Middle frontal gyrus (tissue), 1 donor: ENCODE measurements around the gene FADS6.

Experiments
- DNase-seq: peaks from one replicate; pipeline ENCODE4 v3.0.0-alpha.2; 2015; ENCODE audit warnings: low spot score; ENCODE audit errors: extremely low spot score

Gene FADS6

GRCh38 chr17:74892974-74893911, at the start of gene FADS6:
Gene FADS6, minus strand, starts transcription at chr17:74893633. Its CDS starts 38 bp downstream, at chr17:74893595.
- DNase-seq = no peak

- DNase-seq = no peak
Measured at GRCh38 chr17:74941128-74941725, 47.8 kb upstream of the FADS6 start.

- no peak for DNase-seq
Measured at GRCh38 chr17:74939534-74939933, 46.1 kb upstream of the FADS6 start.

- DNase-seq = no peak
Measured at GRCh38 chr17:74938194-74938950, 44.9 kb upstream of the FADS6 start.

- DNase-seq = no peak
Measured at GRCh38 chr17:74937064-74938051, 43.9 kb upstream of the FADS6 start.

- no peak for DNase-seq
Measured at GRCh38 chr17:74936470-74936799, 43.0 kb upstream of the FADS6 start.

- no peak for DNase-seq
Measured at GRCh38 chr17:74935585-74936469, 42.4 kb upstream of the FADS6 start, which contains the start of gene OTOP3. Gene OTOP3, plus strand, starts transcription at chr17:74935898. Its CDS starts 24 bp downstream, at chr17:74935922.

GRCh38 chr17:74935048-74935447, 41.6 kb upstream of the FADS6 start:
- DNase-seq = no peak

- DNase-seq = no peak
Measured at GRCh38 chr17:74930535-74931036, 37.2 kb upstream of the FADS6 start.

- no peak for DNase-seq
Measured at GRCh38 chr17:74928786-74929185, 35.4 kb upstream of the FADS6 start.

- DNase-seq = no peak
Measured at GRCh38 chr17:74925242-74925641, 31.8 kb upstream of the FADS6 start.

GRCh38 chr17:74924250-74924948, 31.0 kb upstream of the FADS6 start, which contains the start of gene OTOP2:
Gene OTOP2, plus strand, starts transcription at chr17:74924273. Its CDS starts 360 bp downstream, at chr17:74924633.
- DNase-seq = no peak

- DNase-seq = no peak
Measured at GRCh38 chr17:74923538-74924249, 30.3 kb upstream of the FADS6 start.

- DNase-seq = no peak
Measured at GRCh38 chr17:74922694-74923537, 29.5 kb upstream of the FADS6 start, which contains the start of gene USH1G. Gene USH1G, minus strand, starts transcription at chr17:74923255. Its CDS starts 182 bp downstream, at chr17:74923073.

GRCh38 chr17:74922172-74922571, 28.7 kb upstream of the FADS6 start:
- no peak for DNase-seq

- no peak for DNase-seq
Measured at GRCh38 chr17:74921769-74922168, 28.3 kb upstream of the FADS6 start.
